Measurements from ENCODE around the gene RIPOR1.
A peak's percentile ranks its signal among the peaks of the same experiment; 100 is the strongest.
"Not testable (repeated sequence)": the region's sequence is repeated elsewhere in the genome, so short reads cannot be mapped to it uniquely, and the experiment has no call there.

Gene RIPOR1

GRCh38 chr16:67517661-67518423 lies 10.8 kb upstream of the RIPOR1 start:
- no peak for DNase-seq

- no peak for DNase-seq
Measured at GRCh38 chr16:67518676-67519075, 10.0 kb upstream of the RIPOR1 start.

- DNase-seq, result no peak
Measured at GRCh38 chr16:67519242-67519641, 9.4 kb upstream of the RIPOR1 start.

- peak; percentile 99 for DNase-seq
Measured at GRCh38 chr16:67521095-67521804, 7.4 kb upstream of the RIPOR1 start.

- no peak for DNase-seq
Measured at GRCh38 chr16:67525176-67525860, 3.3 kb upstream of the RIPOR1 start.

GRCh38 chr16:67526149-67526791 lies 2.4 kb upstream of the RIPOR1 start:
- no peak for DNase-seq

- DNase-seq, result peak; percentile 74
Measured at GRCh38 chr16:67528870-67529581, 397 bp downstream of the RIPOR1 start.

- no peak for DNase-seq
Measured at GRCh38 chr16:67529582-67530012, 968 bp downstream of the RIPOR1 start.

- peak; percentile 74 for DNase-seq
Measured at GRCh38 chr16:67530013-67530939, 1.6 kb downstream of the RIPOR1 start.

GRCh38 chr16:67531247-67531646 lies 2.6 kb downstream of the RIPOR1 start:
- DNase-seq, result no peak

- no peak for DNase-seq
Measured at GRCh38 chr16:67533024-67533560, 4.5 kb downstream of the RIPOR1 start.

GRCh38 chr16:67533987-67534386 lies 5.4 kb downstream of the RIPOR1 start:
- not testable (repeated sequence) for DNase-seq

GRCh38 chr16:67534431-67534830 lies 5.8 kb downstream of the RIPOR1 start:
- DNase-seq, result no peak

- DNase-seq, result no peak
Measured at GRCh38 chr16:67535201-67535600, 6.6 kb downstream of the RIPOR1 start.

GRCh38 chr16:67537270-67537635 lies 8.6 kb downstream of the RIPOR1 start:
- peak; percentile 87 for DNase-seq

- peak; percentile 88 for DNase-seq
Measured at GRCh38 chr16:67537636-67538591, 9.3 kb downstream of the RIPOR1 start.

- no peak for DNase-seq
Measured at GRCh38 chr16:67538666-67539101, 10.1 kb downstream of the RIPOR1 start.

GRCh38 chr16:67539271-67539670 lies 10.6 kb downstream of the RIPOR1 start:
- no peak for DNase-seq

- no peak for DNase-seq
Measured at GRCh38 chr16:67539691-67540635, 11.3 kb downstream of the RIPOR1 start.

Measured in activated effector memory CD4-positive, alpha-beta T cell treated with anti-CD3 and anti-CD28 coated beads, Interleukin-2, amount 50 U/mL, for 16 hours (primary cell).